HG03571 (cell line): ENCODE measurements around the gene KLHDC4.
"Not testable (repeated sequence)": the region's sequence is repeated elsewhere in the genome, so short reads cannot be mapped to it uniquely, and the experiment has no call there.

Experiments used
- ATAC-seq: cut with Tn5 transposase; IDR thresholded peaks from one replicate; pipeline ENCODE4 v1.9.1; 2021; ENCODE audit not compliant: unreplicated experiment

KLHDC4 gene

DNA sequence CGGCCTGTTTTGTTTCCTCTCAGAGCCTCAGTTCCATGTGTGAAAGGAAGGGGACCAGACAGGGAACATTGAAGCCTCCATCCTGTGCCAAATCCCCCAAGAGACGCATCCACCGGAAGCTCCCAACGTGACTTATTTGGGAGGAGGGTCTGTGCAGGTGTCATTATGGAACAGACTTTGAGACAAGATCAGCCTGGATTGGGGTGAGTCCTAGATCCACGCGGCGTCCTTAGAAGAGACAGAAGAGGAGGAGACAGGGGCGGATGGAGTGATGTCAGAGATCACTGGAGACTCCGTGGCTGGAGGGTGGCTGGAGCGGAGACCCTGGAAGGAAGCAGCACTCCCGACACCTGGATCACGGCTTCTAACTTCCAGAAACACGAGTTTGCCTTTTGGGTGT, 80.0 kb downstream of the KLHDC4 start:
- ATAC-seq: no peak

DNA sequence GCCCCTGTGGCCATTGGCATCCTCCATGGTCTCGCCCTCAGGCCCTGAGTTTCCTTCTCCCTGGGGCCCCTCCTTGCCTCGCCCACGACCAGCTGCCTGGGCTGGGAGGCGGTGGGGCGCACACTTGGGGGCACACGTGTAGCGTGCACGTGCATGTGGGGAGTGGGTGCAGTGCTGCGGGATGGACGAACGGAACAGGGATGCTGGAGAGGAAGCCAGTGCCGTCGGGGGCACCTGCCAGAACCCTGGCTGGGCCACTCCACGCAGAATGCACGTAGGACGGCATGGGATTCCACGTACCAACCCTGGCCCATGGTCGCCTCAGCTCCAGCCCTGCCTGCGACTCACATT, 80.4 kb downstream of the KLHDC4 start:
- ATAC-seq: no peak

DNA sequence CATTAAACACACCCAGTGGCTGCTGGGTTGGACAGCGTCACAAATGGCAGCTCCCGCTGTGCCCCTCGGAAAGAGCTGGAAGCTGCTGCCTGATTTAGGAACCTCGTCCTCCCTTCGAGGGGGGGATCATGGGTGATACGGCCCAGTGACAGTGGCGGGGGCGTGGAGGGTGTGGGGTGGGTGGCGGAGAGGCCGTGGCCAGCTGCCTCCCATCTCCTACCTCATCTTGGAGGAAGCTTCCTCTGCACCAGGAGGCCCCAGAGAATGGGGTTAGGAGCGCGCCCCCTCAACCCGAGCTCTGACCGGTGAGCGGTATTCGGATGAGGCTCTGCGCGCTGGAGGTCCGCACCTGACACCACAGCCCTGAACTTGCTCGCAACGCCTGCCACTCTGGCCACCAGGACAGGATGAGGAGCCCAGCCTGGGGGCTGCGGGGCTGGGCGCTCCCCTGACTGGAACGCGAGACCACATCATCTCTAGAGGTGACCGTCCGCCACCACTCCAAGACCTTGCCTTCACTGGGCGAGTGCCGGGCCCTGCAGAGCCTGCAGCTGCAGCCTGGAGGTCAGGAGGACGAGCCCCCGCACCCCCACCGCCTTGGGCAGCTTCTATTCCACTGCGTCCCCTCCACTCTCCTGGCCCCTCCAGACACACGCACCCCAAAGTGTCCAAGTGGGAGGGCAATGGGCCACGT, 80.9 kb downstream of the KLHDC4 start:
- ATAC-seq: no peak

- no peak for ATAC-seq
Observed at GRCh38 chr16:87684106-87684677, 81.6 kb downstream of the KLHDC4 start.

DNA sequence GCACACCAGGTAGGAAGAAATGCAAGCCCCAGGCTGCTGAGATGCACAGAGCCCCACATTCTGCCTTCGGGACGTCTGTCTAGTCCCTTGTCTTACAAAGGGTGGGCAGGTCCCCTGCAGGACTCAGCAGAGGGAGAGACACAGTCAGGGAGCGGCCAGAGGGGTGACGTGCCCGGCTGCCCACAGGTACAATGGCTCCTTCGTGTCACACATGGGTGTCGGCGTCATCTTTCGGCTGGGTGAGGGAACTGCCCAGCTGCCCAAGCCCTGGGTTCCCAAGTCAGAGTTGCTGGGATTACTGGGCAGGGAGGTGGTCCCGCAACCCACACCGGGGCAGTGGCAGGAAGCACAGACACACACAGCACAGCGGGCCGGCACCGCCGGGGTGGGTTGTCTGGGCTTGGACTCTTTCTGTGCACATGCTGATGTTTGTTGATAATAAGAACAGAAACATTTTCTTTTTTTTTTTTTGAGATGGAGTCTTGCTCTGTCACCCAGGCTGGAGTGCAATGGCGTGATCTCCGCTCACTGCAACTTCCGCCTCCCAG, 82.9 kb downstream of the KLHDC4 start:
- ATAC-seq: no peak

- ATAC-seq: no peak
Observed at GRCh38 chr16:87681981-87682570, 83.7 kb downstream of the KLHDC4 start.

DNA sequence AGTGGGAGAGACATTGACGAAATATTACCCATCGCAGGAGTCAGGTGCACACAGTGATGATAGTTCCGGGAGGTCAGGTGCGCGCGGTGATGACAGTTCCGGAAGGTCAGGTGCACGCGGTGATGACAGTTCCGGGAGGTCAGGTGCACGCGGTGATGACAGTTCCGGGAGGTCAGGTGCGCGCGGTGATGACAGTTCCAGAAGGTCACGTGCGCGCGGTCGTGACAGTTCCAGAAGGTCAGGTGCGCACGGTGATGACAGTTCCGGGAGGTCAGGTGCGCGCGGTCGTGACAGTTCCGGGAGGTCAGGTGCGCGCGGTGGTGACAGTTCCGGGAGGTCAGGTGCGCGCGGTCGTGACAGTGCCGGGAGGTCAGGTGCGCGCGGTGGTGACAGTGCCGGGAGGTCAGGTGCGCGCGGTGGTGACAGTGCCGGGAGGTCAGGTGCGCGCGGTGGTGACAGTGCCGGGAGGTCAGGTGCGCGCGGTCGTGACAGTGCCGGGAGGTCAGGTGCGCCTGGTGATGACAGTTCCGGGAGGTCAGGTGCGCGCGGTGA, 84.7 kb downstream of the KLHDC4 start:
- ATAC-seq: not testable (repeated sequence)

DNA sequence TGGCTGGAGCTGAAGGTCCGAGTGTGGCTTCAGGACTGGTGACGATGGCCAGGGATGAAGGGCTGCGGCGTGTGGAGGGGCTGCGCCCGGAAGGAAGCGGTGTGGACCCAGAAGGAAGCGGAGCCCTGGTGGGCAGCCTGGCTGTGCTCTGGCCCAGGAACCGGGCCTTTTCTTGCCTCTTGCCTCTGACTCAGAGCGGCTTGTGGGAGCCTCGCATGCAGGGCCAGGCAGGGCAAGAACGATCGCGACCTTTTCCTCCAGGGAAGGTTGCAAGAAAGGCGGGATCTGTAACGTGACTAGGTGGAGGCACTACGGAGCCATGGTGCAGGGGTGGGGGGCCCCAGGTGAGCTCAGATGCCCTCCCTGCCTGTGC, 85.5 kb downstream of the KLHDC4 start:
- ATAC-seq: no peak

- no peak for ATAC-seq
Observed at GRCh38 chr16:87679593-87680271, 86.1 kb downstream of the KLHDC4 start.

DNA sequence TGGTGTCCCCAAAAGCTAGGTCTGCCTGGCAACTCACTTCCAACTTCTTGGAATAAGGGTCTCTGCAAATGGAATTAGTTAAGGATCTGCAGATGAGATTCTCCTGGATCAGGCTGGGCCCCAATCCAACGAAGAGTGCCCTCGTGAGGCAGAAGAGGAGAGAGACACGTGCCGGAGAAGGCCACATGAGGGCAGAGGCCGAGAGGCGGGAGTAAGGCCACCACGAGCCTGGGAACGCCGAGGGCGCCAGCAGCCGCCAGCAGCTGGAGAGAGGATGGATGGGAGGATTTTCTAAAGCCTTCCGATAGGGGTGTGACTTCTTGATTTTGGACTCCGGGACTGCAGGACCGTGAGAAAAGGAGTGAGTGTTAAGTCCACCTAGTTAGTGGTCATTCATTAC, 87.2 kb downstream of the KLHDC4 start:
- ATAC-seq: no peak

- ATAC-seq: no peak
Observed at GRCh38 chr16:87677830-87678229, 88.0 kb downstream of the KLHDC4 start.

DNA sequence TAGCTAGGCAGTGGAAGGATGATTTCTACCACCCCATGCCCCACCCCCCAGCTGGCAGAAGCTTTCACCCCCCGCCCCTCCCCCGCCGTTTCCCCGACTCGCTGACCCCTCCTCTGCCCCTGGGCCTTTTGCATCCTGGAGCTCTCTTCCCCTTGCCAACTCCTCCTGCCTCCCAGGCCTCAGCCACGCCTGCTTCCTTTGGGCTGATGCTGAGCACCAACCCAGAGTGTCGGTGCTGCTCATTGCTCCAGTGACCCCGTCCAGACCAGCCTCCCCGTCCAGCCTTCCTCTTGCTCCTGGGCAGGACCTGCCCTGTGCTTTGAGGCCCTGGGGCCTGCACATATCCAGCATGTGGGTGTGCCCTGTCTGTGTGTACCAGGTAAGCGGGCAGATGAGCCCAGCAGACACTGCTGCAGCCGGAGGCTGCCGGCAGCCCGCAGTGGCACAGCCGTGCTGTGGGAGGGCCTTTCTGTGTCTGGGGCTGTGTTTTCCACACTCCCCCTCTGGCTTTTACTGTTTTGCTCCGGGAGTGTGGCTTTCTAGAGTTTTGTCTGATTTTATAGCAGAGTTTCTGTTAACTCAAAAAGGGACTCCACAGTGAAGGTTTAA, 90.6 kb downstream of the KLHDC4 start:
- ATAC-seq: no peak

- ATAC-seq: no peak
Observed at GRCh38 chr16:87674419-87674818, 91.4 kb downstream of the KLHDC4 start.

GRCh38 chr16:87671715-87672270, 94.0 kb downstream of the KLHDC4 start:
- ATAC-seq: no peak

GRCh38 chr16:87671221-87671620, 94.6 kb downstream of the KLHDC4 start:
- no peak for ATAC-seq

DNA sequence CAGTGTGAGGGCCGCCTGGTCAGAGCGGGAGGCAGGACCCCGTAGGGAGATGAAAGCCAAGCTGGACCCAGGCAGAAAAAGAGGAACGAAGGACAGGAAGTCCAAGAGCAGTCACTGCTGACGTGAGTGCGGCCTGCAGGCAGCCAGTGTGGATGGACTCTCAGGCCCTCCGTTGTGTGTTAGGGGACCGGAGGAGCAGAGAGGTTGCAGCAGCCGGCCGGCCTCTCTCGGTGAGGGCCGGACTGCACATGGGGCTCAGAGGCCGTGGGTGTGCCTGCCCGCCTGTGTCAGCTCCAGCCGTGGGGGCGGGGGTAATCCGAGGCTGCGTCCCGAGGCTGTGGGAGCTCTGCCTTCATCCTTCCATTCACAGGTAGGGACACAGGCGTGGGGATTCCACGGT, 96.1 kb downstream of the KLHDC4 start:
- no peak for ATAC-seq

DNA sequence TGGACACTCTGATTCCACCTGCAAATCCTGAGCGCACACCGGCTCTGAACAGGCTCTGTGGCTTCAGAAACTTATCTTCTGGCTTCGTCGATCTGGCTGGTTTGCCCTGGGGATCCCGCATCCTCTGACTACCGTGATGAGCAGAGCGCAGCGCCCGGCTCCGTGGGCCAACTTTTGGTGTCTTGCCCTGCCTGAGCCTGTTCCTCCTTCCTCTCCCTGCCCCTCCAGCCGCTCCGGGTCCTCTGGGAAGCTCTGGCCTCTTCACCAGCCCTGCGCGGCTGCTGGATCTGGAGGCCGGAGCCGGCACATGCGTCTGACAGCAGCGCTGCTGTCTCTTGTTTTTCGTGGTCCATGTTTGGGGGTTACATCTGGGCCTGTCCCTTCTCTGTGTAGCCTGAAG, 97.8 kb downstream of the KLHDC4 start:
- ATAC-seq: no peak

DNA sequence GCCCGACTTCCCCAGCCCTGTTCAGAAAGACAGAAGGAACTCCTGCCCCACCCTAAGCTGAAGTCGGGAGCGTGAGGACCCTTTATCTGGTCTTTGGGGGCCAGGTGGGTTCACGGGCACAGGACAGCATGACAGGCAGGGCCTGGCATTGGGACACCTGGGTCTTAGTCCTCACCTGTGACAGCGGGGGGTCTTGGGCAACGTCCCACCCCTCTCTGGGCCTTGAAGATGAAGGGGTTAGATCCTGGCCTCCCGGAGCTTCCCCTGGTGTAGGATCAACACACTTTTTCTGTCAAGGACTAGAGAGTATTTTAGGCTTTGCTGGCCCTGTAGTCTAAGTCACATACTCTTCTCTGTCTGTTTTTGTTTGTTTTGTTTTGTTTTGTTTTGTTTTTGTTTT, 98.3 kb downstream of the KLHDC4 start:
- ATAC-seq: no peak

- no peak for ATAC-seq
Observed at GRCh38 chr16:87666919-87667318, 98.9 kb downstream of the KLHDC4 start.

- ATAC-seq: no peak
Observed at GRCh38 chr16:87665193-87665592, 100.6 kb downstream of the KLHDC4 start.

DNA sequence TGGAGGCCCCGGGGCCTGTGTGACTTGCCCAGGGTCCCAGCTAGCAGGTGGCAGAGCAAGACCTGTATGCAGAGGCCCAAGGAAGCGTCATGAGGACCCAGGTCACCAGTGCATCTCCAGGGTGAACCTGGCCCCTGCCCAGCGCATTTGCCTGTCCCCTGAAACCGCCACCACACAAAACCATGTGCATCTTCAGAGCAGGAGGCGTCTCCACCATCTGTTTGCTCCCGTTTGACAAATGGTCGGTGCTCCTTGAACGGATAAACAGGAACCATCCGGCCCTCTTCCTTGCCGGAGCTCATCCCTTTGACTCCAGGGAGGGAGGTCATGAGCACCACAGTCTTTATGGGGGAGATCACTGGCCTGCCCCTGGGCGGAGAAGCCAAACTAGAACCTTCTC, 101.0 kb downstream of the KLHDC4 start:
- no peak for ATAC-seq
